ENCODE data around the gene QRFP.

The QRFP gene

DNA sequence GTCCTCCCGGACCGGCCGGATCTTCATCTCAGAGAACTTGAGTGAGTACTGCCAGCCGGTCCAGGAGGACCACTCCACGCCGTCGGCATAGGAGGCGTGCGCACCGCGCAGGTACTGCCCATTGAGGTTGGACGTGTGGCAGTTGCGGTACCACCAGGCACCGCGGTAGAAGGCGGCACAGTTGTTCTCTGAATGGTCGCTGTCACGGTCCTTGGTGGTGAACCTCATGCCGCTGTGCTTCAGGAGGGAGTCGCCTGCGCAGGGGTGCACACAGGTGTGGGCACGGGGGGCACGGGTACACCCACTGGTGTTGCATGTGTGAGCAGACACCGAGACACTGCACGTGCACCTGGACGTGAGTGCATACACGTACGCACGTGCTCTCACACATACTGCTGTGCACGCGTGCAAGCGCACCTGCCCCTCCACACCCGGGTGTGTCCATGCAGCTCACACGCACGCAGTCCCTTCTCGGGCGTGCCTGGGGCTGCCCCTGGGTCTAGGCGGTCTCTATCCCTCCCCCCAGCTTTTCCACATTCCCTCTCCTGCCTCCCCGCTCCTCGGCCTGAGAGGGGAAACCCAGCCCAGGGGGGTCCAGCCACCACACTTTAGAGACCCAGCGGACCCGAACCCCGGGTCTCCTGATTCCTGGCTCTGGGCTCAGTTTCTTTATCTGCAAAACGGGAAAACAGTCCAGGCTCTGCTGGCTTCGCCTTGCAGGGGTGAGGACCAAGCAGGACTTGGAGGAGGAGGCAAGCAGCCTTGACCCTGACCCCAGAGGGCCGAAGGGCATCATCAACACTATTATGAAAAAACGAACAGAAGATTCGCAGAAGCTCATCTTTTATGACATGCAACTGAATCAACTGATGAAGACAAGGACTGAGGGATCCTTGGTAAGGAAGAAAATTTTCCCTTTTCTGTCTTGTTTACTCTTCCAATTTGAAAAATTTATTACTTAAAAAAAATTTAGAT, 7.7 kb upstream of the QRFP start:
- no peak for DNase-seq (ENCODE audit: low spot score)

- DNase-seq (ENCODE audit: low spot score): no peak
Measured at GRCh38 chr9:130903194-130904069, 6.8 kb upstream of the QRFP start.

DNA sequence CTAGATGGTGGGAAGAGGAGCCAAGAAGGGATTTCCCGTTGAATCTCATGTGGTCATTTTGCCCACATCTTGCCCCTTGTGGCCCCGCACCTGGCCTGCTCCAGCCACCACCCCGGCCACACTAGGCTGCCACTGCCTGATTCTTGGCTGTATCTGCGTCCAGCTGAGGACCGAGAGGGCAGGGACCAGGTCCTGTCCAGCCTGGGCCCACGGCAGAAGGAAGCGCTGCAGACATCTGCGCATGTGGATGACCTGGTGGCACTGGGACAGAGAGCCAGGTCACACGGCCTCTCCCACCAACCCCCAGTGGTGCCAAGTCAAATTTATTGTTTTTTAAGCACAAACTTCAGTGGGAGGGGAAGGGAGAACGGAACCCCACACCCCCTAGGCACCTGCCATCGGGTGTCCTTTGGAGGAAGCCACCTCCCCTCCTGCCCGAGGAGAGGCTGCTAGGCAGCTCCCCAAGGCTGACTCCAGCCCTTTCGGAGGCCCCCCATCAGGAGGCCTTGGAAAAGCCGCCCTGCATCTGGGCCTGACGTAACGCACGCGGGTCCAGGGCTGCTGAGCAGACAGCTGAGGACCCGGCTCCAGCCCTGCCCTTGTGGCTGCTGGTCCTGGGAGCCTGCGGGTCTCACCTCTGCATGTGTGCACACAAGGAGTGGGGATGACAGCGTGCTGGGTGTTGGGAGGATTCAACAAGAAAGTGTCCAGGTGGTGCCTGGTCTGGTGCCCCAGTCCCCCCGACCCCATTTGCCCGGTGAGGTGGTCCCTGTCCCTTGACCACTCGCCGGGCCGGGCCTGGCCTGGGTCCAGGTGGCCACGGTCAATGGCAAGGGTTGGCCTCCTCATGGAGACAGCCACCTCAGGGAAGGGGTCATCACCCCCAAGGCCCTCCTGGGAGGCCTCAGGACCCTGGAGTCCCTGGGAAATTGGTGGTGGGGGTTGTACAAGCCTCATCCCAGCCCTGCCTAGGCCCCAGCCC, 5.9 kb upstream of the QRFP start:
- no peak for DNase-seq (ENCODE audit: low spot score)

GRCh38 chr9:130901498-130902203, 5.0 kb upstream of the QRFP start:
- no peak for DNase-seq (ENCODE audit: low spot score)

DNA sequence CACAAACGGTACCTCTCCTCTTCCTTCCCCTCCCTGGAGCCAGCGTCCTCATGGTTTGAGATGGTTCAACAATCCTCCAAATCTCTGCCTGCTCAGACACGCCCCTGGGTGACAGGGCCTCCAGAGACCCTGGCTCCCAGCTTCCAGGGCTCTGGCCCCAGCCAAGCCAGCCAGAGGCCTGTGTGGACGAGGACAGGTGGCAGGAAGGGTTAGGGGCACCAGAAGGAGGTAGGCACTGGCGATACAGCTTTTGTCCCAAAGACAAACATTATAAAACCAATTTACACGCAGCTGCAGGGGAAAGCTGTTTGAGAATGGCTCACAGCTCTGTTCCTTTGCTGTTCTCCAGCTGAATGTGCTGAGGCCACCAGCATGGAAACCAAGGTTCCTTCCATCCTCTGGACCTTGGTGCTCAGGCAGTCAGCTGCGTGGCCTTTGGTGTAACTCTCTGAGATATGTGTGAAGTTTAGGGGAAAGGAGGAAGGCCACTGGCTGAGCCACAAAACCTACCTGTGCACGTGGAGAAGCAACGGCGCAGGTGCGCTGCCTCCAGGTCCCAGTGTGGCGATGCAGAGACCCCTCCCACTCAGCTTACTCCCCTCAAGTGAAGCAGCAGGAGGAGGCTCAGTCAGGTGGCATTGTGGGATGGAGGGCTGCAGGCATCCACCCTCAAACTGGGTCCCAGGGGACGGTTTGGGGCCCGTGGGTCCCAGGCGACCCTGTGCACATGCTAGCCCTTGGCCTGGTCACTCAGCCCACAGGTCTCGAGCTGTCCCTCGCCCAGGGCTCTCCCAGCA, 4.3 kb upstream of the QRFP start:
- DNase-seq (ENCODE audit: low spot score): no peak

DNA sequence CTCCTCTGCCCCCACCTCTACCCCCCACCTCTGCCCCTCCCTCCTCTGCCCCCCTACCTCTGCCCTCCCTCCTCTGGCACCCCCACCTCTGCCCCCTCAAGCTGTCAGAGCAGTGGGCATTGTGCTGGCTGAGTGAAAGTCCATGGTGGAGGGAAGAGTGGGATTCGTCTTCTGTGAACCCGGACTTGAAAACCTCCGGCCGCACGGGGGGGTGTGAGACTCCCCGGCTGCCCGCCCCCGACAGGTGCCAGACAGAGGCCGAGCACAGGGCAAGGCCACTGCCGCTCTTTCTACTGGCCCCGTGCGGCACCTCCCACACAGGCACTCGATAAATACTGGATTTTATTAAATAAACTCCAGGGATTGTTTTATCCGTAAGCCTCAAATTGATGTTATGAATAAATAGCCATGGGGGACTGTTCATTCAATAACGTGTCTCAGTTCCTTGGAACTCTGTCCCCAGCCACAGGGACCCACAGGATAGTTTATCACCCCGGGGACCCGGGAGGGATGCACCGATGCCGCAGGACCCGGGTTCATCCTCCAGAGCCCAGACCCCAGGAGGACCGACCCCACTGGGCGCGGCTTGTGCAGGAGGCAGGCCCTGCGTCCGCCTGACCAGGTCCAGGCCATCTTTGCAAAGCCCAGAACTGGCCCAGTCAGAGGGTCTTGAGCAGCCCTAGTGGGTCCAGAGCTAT, 2.6 kb upstream of the QRFP start:
- no peak for DNase-seq (ENCODE audit: low spot score)

- no peak for DNase-seq (ENCODE audit: low spot score)
Measured at GRCh38 chr9:130898552-130898852, 1.9 kb upstream of the QRFP start.

DNA sequence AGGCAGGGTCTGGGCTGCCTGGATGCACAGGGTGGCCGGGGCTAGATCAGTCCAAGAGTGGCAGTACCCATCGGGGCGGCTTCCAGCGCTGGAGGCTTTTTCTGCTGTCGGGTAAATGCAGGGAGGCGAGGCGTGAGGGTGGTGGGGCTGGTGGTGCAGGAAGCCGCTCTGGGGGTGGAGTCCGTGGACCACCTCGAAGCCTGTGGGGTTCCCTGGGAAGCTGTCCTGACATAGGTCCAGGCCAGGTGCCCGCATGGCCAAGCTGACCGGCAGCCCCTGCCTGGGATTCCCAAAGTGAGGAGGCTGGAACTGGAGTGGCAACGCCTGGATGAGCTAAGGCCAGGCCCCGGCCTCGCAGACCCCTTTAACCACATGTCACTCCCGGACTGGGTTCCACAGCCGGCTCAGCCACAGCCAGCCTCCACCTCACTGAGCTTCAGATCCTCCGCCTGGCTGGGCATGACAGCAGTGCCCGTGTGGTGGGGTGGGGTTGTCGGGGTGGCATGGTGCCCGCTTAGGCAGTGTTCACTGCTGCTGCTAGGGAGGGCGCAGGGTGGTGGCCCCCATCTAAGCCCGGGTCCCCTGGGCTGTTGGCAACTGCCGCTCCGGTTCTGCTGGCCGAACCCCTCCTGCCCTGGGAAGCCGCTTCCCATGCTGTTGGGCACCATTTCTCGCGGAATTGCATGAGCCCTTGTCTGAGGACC, 1.4 kb upstream of the QRFP start:
- no peak for DNase-seq (ENCODE audit: low spot score)

DNA sequence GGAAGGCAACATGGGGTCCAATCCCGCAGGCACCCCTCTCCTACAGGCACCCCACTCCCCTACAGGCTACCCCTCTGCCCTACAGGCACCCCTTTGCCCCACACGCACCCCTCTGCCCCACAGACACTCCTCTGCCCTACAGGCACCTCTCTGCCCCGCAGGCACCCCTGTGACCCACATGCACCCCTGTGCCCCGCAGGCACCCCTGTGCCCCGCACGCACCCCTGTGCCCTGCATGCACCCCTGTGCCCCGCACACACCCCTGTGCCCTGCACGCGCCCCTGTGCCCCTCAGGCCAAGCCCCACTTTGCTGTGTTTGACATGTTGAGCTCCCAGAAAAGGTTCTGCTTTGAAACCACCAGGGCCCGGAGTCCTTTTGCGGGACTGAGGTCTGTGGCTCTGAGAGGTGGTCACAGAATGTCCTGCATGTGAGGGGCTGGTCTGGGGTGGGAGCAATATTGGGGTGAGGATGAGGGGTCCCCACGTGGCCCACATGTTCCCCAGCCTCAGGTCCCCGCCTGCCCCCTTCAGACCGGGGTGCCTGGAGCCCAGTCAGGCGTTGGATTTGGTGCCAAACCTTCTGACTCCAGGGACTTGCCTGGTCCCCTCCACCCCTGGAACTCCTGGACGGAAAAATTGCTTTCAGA, 616 bp upstream of the QRFP start:
- DNase-seq (ENCODE audit: low spot score): no peak

GRCh38 chr9:130895481-130896232, 955 bp downstream of the QRFP start:
- no peak for DNase-seq (ENCODE audit: low spot score)

DNA sequence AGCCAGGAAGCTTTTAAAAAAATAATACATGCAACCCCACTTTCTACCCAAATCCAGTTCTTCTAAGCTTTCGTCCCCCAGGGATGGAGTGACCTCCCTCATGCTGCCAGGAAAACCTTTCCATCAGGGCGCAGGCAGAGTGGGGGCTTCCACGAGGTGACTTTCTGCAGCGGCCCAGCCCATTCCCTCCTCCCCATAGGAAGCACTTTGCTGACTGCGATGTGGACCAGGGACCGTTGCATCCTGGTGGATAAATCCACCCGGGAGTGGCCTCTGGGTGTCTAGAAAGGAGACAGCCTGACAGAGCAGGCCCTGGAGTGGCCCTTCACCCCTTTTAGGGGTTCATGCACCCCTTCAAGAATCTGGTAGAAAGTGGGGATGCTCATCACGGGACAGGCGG, 1.6 kb downstream of the QRFP start:
- DNase-seq (ENCODE audit: low spot score): no peak

- no peak for DNase-seq (ENCODE audit: low spot score)
Measured at GRCh38 chr9:130894546-130894945, 2.1 kb downstream of the QRFP start.

GRCh38 chr9:130893341-130894101, 3.1 kb downstream of the QRFP start:
- DNase-seq (ENCODE audit: low spot score): no peak

DNA sequence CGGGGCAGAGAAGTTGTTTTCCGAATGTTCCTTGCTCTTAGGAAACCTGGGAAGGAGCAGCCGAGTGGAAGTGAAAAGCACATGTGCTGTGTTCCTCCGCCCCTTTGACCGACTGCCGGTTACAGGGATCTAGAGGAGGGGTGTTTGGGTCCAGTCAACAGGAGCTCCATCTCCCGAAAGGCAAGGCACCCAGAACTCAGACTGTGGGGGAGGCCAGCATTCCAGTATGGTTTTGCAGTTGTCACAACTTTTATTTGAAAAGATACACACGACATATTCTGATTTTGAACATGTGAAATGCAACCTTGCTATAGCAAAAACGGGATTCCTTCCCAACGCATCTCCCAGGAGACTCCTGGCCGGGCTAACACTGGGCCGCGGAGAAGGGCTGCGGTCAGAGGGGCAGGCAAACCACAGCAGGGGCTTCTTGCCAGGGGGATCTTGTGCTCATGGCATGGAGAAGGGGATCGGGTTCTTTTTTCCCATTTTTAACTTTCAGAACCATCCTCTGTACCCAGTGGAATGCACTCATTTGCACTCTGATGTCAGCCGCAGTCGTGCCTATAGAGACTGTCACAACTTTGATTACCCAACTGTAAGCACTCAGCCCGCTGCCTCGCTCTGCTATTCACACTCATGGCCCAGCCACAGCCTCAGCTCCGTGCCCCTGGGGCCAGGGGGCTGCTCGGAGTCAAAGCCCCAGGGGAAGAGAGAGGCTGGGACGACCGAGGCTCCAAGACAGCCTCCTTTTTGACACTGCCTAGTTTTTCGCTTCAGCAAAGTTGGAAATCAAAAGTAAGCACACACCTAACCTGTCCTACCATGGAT, 3.9 kb downstream of the QRFP start:
- no peak for DNase-seq (ENCODE audit: low spot score)

DNA sequence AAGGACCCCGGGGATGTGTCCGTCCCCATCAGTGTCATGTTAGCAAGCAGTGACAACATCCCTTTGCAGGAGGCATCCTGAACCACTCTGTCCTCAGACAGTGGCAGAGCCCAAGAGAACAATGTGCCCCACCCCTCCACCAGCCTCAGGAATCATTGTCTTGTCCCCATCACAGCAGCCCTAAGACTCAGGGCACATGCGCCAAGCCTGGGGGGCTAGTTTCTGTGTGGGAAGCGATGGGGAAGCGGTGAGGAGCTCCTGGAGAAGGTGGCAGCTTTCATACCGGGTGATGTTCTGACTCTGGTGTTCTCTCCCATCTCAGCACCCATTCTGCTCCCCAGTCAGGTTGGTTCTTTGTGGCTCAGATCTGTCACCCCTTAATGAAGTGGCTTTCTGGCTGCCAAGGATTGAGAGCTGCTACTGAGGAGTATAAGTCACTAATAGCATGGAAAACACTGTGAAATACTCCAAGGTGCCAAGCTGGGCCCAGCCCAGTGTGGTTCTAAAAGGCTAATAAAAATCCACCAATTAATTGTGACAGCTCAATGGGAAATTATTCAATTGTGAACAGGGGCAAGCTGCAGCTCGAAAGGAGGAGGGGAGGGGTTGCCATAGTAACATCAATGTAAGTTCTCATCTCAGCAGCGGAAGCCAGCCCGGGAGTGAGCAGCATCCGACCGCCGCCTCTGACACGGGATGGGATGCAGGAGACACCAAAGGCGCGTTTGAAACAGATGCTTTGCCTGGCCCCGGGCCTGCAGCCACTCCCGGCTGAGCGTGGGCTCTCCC, 4.7 kb downstream of the QRFP start:
- no peak for DNase-seq (ENCODE audit: low spot score)

All from CD4-positive, alpha-beta T cell treated with Interleukin-2 at 100 ng/mL for 4 hours (primary cell).